Activated B cell treated with CpG ODN at 0.5 μM for 24 hours (primary cell): ENCODE results near the gene ZBTB4. TPM values are rescaled to one million over a fixed set of nuclear protein-coding genes. Genes with fewer than 3 reads are reported as not detected.

Source experiments
- ATAC-seq: fragments of 200-7000 bp; cut with Tn5 transposase; one replicate; pipeline ENCODE4 v1.10.0; 2021; ENCODE audit warnings: low read depth, mild to moderate bottlenecking, moderate library complexity
- CTCF ChIA-PET: fragments of 350-600 bp; sonication (Branson Sonifier 250); formaldehyde crosslinking; loops from one replicate; lab custom pipeline; 2021; ENCODE audit warnings: antibody characterized with exemption; lab: Charles Lee
- POLR2A ChIA-PET: fragments of 350-600 bp; sonication (Branson Sonifier 250); formaldehyde crosslinking; loops from one replicate; lab custom pipeline; 2021; ENCODE audit warnings: antibody characterized with exemption; lab: Charles Lee
- DNase-seq: peaks from one replicate; pipeline ENCODE4 v3.0.0; 2022
- H3K27ac Mint-ChIP-seq: one replicate; pipeline ENCODE4 v1.8.0; 2020; ENCODE audit warnings: mixed read lengths
- H3K27me3 Mint-ChIP-seq: one replicate; pipeline ENCODE4 v1.8.0; 2021; ENCODE audit warnings: mixed read lengths
- H3K36me3 Mint-ChIP-seq: one replicate; pipeline ENCODE4 v1.8.0; 2021; ENCODE audit warnings: low read depth, mixed read lengths
- H3K4me1 Mint-ChIP-seq: one replicate; pipeline ENCODE4 v1.8.0; 2021; ENCODE audit warnings: mixed read lengths
- H3K4me3 Mint-ChIP-seq: one replicate; pipeline ENCODE4 v1.8.0; 2020; ENCODE audit warnings: mild to moderate bottlenecking, mixed read lengths
- H3K9me3 Mint-ChIP-seq: one replicate; pipeline ENCODE4 v1.8.0; 2020; ENCODE audit warnings: mixed read lengths
- intact Hi-C: fragments of 100-400 bp; cut with micrococcal nuclease; formaldehyde crosslinking; loops from one replicate; pipeline ENCODE4 v1.15.1; 2024
- total RNA-seq: library from RNA; stranded (reverse); gene quantifications from 2 replicates; pipeline ENCODE4 v1.2.3, GENCODE V29; 2022
- TF ChIP-seq, protein P1 (sequence below): fragments of 200-600 bp; IDR thresholded peaks from one replicate; pipeline ENCODE4 v1.8.0; 2022; ENCODE audit warnings: antibody characterized with exemption, mild to moderate bottlenecking

ZBTB4 gene
- total RNA-seq, 1 donor from 2014 or later = 30.5 TPM

DNA sequence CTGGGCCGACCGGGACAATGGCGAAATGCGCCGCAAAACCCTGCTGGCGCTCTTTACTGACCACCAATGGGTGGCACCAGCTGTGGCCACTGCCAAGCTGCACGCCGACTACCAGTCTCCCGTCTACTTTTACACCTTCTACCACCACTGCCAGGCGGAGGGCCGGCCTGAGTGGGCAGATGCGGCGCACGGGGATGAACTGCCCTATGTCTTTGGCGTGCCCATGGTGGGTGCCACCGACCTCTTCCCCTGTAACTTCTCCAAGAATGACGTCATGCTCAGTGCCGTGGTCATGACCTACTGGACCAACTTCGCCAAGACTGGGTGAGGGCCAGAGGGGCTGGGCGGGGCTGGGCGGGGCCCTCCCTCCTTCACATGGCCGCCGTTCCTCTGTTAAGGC, 63.6 kb downstream of the ZBTB4 start:
- intact Hi-C loops = no loop called here
- DNase-seq (no peak), ATAC-seq (no peak)
- Mint-ChIP-seq H3K36me3 (no peaks in the 10 kb centered on the region), H3K27ac (no peak overlapping the region), H3K4me1 (no peaks in the 10 kb centered on the region), H3K4me3 (no peak overlapping the region), H3K27me3 (peaks cover 3% of the 10 kb centered on the region), H3K9me3 (no peaks in the 10 kb centered on the region)
- TF ChIP-seq, protein P1, sequence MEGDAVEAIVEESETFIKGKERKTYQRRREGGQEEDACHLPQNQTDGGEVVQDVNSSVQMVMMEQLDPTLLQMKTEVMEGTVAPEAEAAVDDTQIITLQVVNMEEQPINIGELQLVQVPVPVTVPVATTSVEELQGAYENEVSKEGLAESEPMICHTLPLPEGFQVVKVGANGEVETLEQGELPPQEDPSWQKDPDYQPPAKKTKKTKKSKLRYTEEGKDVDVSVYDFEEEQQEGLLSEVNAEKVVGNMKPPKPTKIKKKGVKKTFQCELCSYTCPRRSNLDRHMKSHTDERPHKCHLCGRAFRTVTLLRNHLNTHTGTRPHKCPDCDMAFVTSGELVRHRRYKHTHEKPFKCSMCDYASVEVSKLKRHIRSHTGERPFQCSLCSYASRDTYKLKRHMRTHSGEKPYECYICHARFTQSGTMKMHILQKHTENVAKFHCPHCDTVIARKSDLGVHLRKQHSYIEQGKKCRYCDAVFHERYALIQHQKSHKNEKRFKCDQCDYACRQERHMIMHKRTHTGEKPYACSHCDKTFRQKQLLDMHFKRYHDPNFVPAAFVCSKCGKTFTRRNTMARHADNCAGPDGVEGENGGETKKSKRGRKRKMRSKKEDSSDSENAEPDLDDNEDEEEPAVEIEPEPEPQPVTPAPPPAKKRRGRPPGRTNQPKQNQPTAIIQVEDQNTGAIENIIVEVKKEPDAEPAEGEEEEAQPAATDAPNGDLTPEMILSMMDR = no peak
- CTCF ChIA-PET = no interaction called here
- POLR2A ChIA-PET = no interaction called here

DNA sequence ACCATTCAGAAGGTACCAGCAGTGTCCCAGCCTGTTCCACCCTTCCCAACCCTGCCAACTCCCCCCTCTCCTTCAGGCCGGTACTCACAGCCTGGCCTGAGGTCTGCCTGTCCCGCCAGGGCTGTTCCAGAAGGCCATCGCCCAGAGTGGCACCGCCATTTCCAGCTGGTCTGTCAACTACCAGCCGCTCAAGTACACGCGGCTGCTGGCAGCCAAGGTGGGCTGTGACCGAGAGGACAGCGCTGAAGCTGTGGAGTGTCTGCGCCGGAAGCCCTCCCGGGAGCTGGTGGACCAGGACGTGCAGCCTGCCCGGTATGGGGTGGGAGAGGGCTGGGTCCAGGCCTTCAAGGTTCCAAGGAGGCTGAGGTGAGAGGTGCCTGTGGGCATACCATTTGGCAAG, 64.6 kb downstream of the ZBTB4 start:
- no peaks in the 10 kb centered on the region for H3K9me3 Mint-ChIP-seq
- POLR2A ChIA-PET = interaction anchor here (0.6 kb wide), 1 partner anchor 40 kb away, joined by 10 read pairs; no protein-coding TSS in a partner anchor
- H3K27me3 Mint-ChIP-seq = peaks cover 5% of the 10 kb centered on the region
- intact Hi-C loops = no loop called here
- CTCF ChIA-PET = no interaction called here
- TF ChIP-seq, protein P1 = no peak
- ATAC-seq (no peak), DNase-seq (no peak)
- H3K36me3 Mint-ChIP-seq = no peaks in the 10 kb centered on the region
- no peaks in the 10 kb centered on the region for H3K4me1 Mint-ChIP-seq
- no peak overlapping the region for H3K27ac Mint-ChIP-seq
- H3K4me3 Mint-ChIP-seq = no peak overlapping the region

DNA sequence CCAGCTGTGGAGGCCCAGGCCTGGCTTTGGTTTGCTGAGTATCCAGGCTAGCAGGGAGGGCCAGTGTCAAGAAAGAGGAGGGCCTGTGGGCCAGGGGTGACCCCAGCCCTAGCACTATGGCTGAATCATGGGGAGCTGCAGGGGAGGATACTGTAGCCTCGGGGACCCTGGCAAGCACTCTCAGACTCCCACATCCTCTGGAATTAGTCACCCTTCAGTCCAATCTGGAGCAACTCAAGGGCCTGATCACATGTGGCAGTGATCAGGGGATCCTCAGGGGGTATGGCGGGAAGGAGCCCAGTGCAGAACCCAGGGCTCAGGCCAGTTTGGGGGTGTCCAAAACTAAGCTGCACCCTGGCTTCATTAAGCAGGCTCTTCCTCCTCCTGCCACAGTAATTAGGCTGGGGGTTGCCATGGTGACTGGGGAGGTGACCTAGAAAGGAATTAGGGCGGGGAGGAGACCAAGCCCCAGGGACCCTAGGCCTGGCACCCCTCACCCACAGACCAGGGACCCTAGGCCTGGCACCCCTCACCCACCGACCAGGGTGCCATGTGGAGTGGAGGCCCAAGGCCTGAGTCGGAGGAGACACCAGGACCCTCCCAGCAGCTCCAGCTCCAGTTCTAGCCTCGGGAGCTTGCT, 66.0 kb downstream of the ZBTB4 start:
- Mint-ChIP-seq H3K4me1 (no peaks in the 10 kb centered on the region), H3K36me3 (no peaks in the 10 kb centered on the region), H3K9me3 (no peaks in the 10 kb centered on the region), H3K27ac (no peak overlapping the region), H3K27me3 (peaks cover 9% of the 10 kb centered on the region), H3K4me3 (no peak overlapping the region)
- ATAC-seq (no peak), DNase-seq (no peak)
- CTCF ChIA-PET = no interaction called here
- intact Hi-C loops = no loop called here
- TF ChIP-seq, protein P1 = no peak
- POLR2A ChIA-PET = interaction anchor here (1.2 kb wide), 1 partner anchor 30 kb away, joined by 3 read pairs; no protein-coding TSS in a partner anchor

DNA sequence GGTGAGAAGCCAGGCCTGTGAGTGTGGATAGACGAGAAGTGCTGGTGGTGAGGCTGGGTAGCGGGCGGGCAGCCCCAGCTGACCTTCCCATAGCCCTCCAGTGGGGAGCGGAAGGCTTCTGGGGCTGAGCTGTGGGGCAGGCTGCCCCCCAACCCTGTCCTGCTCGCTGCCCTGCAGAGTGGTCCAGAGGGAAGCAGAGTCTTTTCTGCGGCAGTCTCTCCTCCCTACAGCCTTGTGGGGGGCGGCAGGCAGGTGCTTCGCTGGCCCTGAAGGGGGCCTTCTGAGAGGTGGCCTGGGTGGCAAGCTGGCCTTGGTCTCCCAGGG, 68.0 kb downstream of the ZBTB4 start:
- H3K9me3 Mint-ChIP-seq = no peaks in the 10 kb centered on the region
- H3K4me3 Mint-ChIP-seq = no peak overlapping the region
- no peak overlapping the region for H3K27ac Mint-ChIP-seq
- ChIA-PET CTCF (no interaction called here), POLR2A (no interaction called here)
- peaks cover 11% of the 10 kb centered on the region for H3K27me3 Mint-ChIP-seq
- H3K4me1 Mint-ChIP-seq = peaks cover 2% of the 10 kb centered on the region
- ATAC-seq = no peak
- H3K36me3 Mint-ChIP-seq = no peaks in the 10 kb centered on the region
- TF ChIP-seq, protein P1 = no peak
- no peak for DNase-seq
- intact Hi-C loops = no loop called here

DNA sequence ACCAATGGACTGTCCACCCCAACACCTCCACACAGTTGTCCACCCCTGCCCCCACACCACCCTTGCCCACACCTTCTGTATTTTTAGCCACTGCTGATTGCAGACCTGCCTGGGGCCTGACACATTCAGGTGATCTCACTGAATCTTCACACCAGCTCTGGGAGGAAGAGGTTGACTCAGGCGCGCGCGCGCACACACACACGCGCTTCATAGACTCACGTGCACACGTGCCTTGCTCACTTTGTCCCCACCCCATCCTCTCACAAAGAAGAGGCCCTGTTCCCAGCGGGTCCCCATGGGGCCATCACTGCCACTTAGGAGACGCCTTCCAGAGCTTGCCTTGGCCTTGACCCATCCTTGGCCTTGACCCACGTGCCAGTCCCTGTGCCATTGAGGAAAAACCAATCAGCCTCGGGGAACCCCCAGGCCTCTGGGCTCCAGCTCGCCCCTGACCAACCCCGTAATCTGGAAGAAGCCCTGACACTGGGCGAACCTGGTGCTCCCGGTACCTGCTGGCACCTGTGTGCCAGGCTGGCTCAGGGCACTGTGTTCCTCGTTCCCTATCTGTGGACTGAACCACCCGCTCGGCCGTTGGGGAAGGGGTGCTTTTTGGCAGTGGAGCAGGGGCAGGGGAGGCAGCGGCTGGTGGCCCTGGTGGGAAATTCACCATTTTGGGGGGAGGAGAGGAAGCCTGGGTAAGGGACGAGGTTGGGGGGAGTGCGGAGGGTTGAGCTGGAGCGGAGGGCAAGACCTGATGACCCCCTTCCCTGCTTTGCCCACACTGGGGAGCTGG, 68.6 kb downstream of the ZBTB4 start:
- H3K9me3 Mint-ChIP-seq = no peaks in the 10 kb centered on the region
- DNase-seq (no peak), ATAC-seq (no peak)
- ChIA-PET POLR2A (no interaction called here), CTCF (no interaction called here)
- H3K36me3 Mint-ChIP-seq = no peaks in the 10 kb centered on the region
- TF ChIP-seq, protein P1 = no peak
- no peak overlapping the region for H3K27ac Mint-ChIP-seq
- intact Hi-C loops = no loop called here
- H3K4me3 Mint-ChIP-seq = no peak overlapping the region
- H3K27me3 Mint-ChIP-seq = peaks cover 15% of the 10 kb centered on the region
- H3K4me1 Mint-ChIP-seq = peaks cover 4% of the 10 kb centered on the region
